HG02973 (cell line): ENCODE measurements around the gene POFUT2.
"Not testable (repeated sequence)": the region's sequence is repeated elsewhere in the genome, so short reads cannot be mapped to it uniquely, and the experiment has no call there.

Experiments
- ATAC-seq: cut with Tn5 transposase; IDR thresholded peaks from one replicate; pipeline ENCODE4 v1.9.1; 2021; ENCODE audit warnings: moderate library complexity; ENCODE audit not compliant: unreplicated experiment

The POFUT2 gene

DNA sequence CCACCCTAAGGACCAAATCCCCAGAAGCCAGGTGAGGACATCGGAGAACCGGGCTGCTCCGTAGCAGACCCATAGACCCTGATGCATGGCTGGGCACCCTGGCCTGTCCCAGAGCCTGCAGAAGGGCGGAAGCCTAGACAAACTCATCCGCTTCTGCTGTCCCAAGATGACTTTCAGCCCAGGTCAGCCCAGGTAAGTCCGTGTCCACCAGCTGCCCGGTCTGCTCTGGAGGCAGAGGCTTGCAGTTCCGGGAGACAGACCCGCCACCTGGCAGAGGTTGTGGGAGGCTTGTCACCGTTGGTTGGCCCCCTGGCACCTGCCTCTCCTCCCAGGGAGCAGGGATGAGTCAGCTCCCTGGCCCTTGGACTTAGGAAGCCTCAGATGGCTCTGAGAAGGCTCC is 22.8 kb upstream of the POFUT2 start:
- ATAC-seq: no peak

GRCh38 chr21:45309987-45310381 is 22.3 kb upstream of the POFUT2 start:
- ATAC-seq: no peak

- no peak for ATAC-seq
Observed at GRCh38 chr21:45309069-45309986, 21.6 kb upstream of the POFUT2 start.

GRCh38 chr21:45308194-45309068 is 20.7 kb upstream of the POFUT2 start:
- no peak for ATAC-seq

DNA sequence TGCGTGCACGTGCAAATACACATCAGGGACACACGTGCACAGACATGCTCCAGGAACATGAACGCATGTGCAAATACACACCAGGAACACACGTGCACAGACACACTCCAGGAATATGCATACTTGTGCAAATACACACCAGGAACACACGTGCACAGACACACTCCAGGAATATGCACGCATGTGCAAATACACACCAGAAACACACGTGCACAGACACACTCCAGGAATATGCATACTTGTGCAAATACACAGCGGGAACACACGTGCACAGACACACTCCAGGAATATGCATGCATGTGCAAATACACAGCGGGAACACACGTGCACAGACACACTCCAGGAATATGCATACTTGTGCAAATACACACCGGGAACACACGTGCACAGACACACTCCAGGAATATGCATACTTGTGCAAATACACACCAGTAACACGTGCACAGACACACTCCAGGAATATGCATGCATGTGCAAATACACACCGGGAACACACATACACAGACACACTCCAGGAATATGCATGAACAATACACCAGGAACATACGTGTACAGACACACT is 20.0 kb upstream of the POFUT2 start:
- not testable (repeated sequence) for ATAC-seq

GRCh38 chr21:45306832-45307571 is 19.3 kb upstream of the POFUT2 start:
- ATAC-seq: no peak

DNA sequence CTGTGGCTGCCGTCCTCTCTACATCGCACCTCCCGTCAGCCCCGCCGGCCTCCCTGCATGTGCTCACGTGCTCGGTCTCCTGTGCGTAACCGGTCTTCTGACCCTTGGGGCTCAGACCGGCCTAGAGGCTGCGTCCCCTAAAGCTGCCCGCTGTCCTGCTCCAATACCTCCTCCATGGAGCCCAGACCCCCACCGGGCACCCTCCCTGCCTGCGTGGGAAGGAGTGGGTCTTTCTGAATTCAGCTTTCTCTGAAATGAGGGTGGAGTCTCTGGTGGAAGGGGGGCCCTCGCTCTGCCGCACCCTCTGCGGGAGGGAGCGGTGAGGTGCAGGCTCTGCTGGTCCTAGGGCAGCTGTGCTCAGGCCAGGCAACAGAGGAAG is 18.7 kb upstream of the POFUT2 start:
- ATAC-seq: no peak

DNA sequence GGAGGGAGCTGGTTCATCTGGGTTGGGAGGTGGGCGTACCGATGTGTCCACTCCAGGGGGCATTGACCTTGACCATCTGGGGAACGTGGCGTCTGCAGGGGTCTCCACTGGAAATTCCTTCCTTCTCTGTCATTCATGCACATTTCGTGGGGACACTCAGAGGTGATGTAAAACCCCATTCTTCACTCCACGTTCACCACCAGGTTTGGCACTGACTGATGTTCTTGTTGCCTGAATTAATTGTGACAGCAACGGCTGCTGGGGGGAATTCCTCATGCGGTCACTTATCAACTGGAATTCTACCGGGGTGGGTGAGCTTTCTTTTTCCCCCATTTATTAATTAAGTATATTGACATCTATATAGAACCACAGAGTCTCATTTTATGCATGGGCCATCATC is 18.1 kb upstream of the POFUT2 start:
- ATAC-seq: no peak

DNA sequence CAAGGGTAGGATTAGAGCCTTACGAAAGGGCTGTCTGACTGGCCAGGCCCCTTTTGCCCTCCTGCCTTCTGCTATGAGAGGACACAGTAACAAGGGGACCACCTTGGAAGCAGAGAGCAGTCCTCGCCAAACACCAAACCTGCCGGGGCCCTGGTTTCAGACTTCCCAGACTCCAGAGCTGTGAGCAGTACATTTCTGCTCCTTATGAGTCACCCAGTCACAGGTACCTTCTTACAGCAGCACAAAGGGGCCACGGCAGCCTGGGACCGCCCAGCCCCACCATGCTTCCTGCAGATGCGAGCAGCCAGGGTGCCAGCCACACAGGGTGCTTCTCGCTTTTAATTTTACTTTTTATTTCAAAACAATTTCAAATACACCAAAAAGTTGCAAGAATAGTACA is 17.2 kb upstream of the POFUT2 start:
- ATAC-seq: no peak

DNA sequence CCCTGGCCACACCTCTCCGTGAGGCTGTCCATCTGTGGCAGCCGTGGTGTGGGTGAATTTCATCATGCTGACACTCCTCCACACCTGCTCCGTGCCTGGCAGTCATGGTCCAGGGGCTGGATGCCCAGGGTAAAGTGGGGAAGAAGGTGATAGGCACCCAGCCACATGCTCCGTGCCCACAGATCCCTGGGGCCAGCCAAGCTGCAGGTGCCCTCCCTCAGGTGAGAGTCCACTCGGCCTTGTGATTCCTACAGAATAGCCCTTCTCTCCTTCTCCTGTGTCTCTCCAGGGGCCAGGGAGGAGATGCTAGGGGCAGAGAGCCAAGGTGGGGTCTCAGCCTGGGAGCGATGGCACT is 16.8 kb upstream of the POFUT2 start:
- ATAC-seq: no peak

DNA sequence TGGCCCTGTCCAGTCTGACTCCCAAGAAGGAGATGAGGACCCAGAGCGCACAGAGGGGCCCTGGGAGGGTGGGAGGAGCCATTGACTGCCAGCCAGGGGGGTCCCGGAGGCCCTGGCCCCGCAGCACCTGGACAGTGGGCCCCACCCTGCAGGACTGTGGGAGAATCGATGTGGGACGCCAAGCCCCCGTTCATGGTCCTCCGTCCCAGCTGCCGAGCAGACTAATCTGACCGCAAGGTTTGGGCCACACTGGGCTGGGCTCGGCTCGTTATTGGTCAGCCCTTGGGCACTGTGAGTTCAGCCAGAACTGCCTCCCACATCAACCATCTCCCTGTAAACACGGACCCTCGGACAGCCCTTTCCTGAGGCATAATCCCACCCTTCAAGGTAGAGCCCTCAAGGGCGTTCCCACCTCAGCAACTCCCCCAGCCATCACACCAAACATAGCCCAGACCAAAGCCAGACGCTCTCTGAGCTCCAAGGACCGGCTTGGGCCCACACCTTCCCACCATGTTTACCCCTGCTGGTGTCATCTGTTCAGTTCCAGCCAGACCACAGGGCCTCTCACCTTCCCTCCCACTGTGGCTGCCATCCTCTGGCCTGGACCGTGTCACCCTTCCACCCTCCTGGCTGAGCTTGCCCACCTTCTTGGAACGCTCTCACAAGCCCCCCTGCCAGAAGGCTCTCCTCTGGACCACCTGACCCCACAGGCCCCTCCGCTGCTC is 16.2 kb upstream of the POFUT2 start:
- no peak for ATAC-seq

GRCh38 chr21:45303091-45303615 is 15.5 kb upstream of the POFUT2 start:
- ATAC-seq: no peak

- no peak for ATAC-seq
Observed at GRCh38 chr21:45302082-45303061, 14.7 kb upstream of the POFUT2 start.

DNA sequence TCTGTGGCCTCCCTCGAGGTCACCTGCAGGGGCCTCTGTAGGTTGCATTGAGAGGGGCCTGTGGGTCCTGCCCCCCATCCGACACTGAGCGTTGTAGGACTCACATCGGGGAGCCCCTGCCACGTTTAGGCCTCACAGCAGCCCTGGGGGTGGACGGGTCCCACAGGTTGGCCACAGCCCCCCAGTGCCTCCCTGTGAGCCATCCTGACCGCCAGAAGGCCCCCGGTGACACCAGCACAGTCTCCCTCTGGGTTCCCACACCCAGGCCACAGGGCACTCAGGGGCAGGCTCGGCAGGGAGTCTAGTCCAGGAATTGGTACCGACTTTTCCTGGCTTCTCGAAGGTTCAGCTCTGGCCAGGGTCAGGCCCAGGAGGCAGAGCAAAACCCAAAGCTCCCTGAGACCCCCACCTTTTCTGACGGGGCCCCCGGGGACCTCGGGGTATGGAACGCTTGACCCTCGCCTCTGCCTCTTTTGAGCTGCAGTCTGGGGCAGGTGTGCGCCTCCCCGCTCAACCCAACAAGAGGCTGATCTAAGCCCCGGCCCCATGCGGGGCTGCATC is 13.9 kb upstream of the POFUT2 start:
- no peak for ATAC-seq

DNA sequence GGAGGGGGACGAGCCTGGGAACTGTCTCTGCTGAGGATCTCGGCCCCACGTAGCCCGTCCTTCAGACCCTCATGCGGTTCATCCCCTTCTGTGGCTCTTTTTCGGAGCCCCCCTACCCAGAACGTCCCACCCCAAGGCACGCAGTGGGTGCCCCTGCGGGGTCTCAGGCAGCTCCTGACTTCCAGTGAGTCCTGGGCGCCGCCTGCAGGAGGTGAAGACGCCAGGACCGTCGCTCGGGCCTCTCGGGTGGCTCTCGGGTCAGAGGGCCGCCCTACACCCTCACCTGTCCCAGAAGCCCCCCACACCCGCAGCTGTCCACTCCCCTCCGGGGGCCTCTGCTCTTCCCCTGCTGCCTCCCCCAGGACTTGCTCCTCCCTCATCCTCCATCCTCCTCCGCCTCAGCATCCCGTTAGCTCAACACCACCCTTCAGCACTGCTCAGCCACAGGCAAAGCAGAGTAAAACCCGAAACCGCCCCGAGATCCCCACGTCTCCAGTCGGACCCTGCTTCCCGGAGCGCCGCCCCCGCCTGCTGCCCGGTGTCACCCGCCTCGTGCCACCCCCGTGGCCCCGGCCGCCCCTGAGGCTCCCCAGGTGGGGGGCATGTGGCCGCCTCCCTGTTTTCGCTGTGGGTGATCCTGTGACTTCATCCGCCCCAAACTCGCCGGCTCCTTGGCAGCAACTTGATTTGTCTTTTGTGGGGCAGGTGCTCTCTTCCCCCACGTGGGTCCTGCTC is 13.3 kb upstream of the POFUT2 start:
- ATAC-seq: no peak

DNA sequence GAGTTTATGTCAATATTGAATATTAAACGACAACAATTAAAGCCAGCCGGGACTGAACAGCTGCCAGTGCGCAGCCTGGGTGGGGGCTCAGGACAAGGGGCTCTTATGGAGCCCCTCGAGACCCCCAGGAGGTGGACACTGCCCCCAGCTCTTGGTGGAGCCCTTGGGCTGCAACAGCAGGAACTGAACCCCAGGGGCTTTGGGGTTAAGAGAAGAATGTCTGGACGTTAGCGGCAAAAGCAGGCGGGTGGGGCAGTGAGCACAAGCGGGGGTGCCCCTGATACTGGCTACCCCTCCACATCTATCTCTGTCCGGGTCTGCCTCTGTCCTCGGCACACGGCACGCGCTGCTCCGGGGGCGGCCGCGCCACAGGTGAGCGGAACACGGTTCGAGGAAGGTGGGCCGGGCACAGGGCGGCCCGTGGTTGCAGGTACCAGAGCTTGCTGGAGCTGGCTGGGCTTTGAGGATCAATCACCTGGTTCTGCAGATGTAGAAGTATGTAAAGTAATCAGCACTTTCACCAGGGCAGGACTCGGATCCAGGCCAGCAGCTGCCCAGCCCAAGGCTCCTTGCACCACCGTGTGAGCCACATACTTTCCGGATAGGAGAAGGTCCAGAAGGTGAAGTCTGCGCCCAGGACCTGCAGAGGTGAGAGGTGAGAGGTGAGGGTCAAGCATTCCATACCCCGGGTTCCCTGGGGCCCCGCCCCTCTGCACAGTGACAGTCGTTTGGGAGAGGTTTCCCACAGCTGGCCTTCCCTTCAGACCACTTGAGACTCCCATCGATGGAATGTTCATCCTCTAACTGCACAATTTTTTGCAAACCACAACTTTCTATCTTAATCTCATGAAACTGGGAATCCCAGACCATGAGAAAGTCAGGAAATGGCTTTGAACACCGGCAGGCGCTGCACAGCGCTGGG is 12.4 kb upstream of the POFUT2 start:
- no peak for ATAC-seq
